ENCODE measurements around the gene NGEF.
"Not testable (repeated sequence)": the region's sequence is repeated elsewhere in the genome, so short reads cannot be mapped to it uniquely, and the experiment has no call there.

Gene NGEF

GRCh38 chr2:233013027-233013461, at the start of gene NGEF:
Gene NGEF, minus strand, starts transcription at chr2:233013256. Its CDS starts 38,366 bp downstream, at chr2:232974890.
- no peak for DNase-seq (ENCODE audit: low read depth)

- no peak for DNase-seq (ENCODE audit: low read depth)
Observed at GRCh38 chr2:233062451-233062850, 49.4 kb upstream of the NGEF start.

GRCh38 chr2:233061591-233062450, 48.8 kb upstream of the NGEF start:
- no peak for DNase-seq (ENCODE audit: low read depth)

GRCh38 chr2:233060980-233061590, 48.0 kb upstream of the NGEF start:
- no peak for DNase-seq (ENCODE audit: low read depth)

- no peak for DNase-seq (ENCODE audit: low read depth)
Observed at GRCh38 chr2:233060501-233060979, 47.5 kb upstream of the NGEF start.

- DNase-seq (ENCODE audit: low read depth), result peak; percentile 60
Observed at GRCh38 chr2:233059797-233060500, 46.9 kb upstream of the NGEF start, which contains the start of gene INPP5D. Gene INPP5D, plus strand, starts transcription at chr2:233060342. Its CDS starts 137 bp downstream, at chr2:233060479.

GRCh38 chr2:233059547-233059796, 46.4 kb upstream of the NGEF start:
- DNase-seq (ENCODE audit: low read depth), result no peak

- DNase-seq (ENCODE audit: low read depth), result no peak
Observed at GRCh38 chr2:233058717-233059546, 45.9 kb upstream of the NGEF start.

GRCh38 chr2:233056961-233057605, 44.0 kb upstream of the NGEF start:
- DNase-seq (ENCODE audit: low read depth), result no peak

- no peak for DNase-seq (ENCODE audit: low read depth)
Observed at GRCh38 chr2:233055362-233055761, 42.3 kb upstream of the NGEF start.

- DNase-seq (ENCODE audit: low read depth), result peak; percentile 68
Observed at GRCh38 chr2:233053928-233054784, 41.1 kb upstream of the NGEF start.

- DNase-seq (ENCODE audit: low read depth), result not testable (repeated sequence)
Observed at GRCh38 chr2:233052517-233052916, 39.5 kb upstream of the NGEF start.

GRCh38 chr2:233051241-233052149, 38.4 kb upstream of the NGEF start:
- no peak for DNase-seq (ENCODE audit: low read depth)

GRCh38 chr2:233049194-233049761, 36.2 kb upstream of the NGEF start:
- DNase-seq (ENCODE audit: low read depth), result no peak

- DNase-seq (ENCODE audit: low read depth), result no peak
Observed at GRCh38 chr2:233048569-233049193, 35.6 kb upstream of the NGEF start.

GRCh38 chr2:233047667-233048066, 34.6 kb upstream of the NGEF start:
- no peak for DNase-seq (ENCODE audit: low read depth)

- no peak for DNase-seq (ENCODE audit: low read depth)
Observed at GRCh38 chr2:233047206-233047605, 34.1 kb upstream of the NGEF start.

- DNase-seq (ENCODE audit: low read depth), result no peak
Observed at GRCh38 chr2:233044974-233045605, 32.0 kb upstream of the NGEF start.
